ENCODE data around the gene FNBP1. TPM values are rescaled to one million over a fixed set of nuclear protein-coding genes. Genes with fewer than 3 reads are reported as not detected.
A peak's percentile ranks its signal among the peaks of the same experiment; 100 is the strongest.

Gene FNBP1
- total and polyA plus RNA-seq, 10 of the 15 experiments (the other 5 are each of a cell fraction or from before 2014, with no cell fraction given), result 64.5 to 353 (median 179) TPM

DNA sequence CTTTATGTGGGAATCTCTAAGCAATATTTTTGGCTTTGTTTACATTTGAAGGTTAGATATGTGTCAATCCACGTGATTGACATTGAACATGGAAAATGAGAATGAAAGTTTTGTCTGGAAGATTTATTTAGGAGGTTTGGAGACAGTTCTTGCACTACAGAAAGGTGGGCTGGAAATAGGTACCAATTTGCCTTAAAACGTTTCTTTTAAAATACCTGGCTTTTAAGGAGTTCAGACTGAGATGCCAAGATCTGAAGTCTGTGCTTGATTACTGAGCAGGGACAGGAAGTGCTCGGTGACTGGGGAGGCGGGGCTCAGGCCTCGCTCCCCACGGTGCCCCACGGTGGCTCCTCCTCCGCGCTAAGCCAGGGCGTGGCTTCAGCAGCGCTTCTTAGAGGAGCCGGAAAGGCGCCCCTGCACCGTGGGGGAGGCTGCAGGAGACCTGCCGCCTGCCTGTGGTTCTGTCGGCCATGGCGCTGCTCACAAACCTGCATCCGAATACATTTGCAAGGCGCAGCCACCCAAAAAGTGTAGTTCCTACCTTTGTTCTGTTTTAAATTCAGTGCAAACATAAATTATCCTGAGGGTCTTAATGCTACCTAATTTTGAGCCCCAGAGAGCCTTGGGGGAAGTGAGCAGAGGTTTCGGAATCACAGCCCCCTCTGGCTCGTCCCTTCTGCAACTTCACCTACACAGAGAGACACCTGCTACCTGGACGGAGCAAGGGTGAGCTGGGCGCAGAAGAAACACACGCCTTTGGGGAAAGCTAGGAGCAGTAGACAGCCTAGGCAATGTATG, 158.6 kb downstream of the FNBP1 start (continued):
- peak; percentile 29 for TF ChIP-seq SP1 (IDR thresholded peaks at IDR 0.05; ENCODE audit: low read depth, low read length)
- TF ChIP-seq CREM (IDR thresholded peaks at IDR 0.05; ENCODE audit: low read depth), result 0 out of 2 replicates have a peak, but pooled peaks have one; percentile 38
- 0 out of 2 replicates have a peak, but pooled peaks have one; percentile 35 for TF ChIP-seq SMAD5 (IDR thresholded peaks at IDR 0.05; ENCODE audit: low read depth)
- TF ChIP-seq, protein P1, sequence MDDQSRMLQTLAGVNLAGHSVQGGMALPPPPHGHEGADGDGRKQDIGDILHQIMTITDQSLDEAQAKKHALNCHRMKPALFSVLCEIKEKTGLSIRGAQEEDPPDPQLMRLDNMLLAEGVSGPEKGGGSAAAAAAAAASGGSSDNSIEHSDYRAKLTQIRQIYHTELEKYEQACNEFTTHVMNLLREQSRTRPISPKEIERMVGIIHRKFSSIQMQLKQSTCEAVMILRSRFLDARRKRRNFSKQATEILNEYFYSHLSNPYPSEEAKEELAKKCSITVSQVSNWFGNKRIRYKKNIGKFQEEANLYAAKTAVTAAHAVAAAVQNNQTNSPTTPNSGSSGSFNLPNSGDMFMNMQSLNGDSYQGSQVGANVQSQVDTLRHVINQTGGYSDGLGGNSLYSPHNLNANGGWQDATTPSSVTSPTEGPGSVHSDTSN (IDR thresholded peaks at IDR 0.05; ENCODE audit: insufficient replicate concordance, low read depth, low read length), result peak; percentile 52
- peak; percentile 40; the same call in 1 of the 2 replicates for TF ChIP-seq ZNF207 (IDR thresholded peaks at IDR 0.05; ENCODE audit: borderline replicate concordance)
- TF ChIP-seq BHLHE40 (IDR thresholded peaks at IDR 0.05; ENCODE audit: borderline replicate concordance in 1 of 2, low read depth in 2 of 2, low read length in 1 of 2), result peak; percentile 30 to 70; a peak in 2 of 4 replicates
- TF ChIP-seq CREB1 (IDR thresholded peaks at IDR 0.05; ENCODE audit: low read depth), result no peak
- TF ChIP-seq IKZF1 (conservative IDR thresholded peaks at IDR 0.05), result peak; percentile 13; the same call in 1 of the 2 replicates
- TF ChIP-seq, protein P2, sequence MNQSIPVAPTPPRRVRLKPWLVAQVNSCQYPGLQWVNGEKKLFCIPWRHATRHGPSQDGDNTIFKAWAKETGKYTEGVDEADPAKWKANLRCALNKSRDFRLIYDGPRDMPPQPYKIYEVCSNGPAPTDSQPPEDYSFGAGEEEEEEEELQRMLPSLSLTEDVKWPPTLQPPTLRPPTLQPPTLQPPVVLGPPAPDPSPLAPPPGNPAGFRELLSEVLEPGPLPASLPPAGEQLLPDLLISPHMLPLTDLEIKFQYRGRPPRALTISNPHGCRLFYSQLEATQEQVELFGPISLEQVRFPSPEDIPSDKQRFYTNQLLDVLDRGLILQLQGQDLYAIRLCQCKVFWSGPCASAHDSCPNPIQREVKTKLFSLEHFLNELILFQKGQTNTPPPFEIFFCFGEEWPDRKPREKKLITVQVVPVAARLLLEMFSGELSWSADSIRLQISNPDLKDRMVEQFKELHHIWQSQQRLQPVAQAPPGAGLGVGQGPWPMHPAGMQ (IDR thresholded peaks at IDR 0.05; ENCODE audit: borderline replicate concordance), result no peak
- TF ChIP-seq POLR2A (IDR thresholded peaks at IDR 0.05; ENCODE audit: low read depth, low read length), result peak; percentile 67; the same call in 1 of the 2 replicates
- TF ChIP-seq, protein P3, sequence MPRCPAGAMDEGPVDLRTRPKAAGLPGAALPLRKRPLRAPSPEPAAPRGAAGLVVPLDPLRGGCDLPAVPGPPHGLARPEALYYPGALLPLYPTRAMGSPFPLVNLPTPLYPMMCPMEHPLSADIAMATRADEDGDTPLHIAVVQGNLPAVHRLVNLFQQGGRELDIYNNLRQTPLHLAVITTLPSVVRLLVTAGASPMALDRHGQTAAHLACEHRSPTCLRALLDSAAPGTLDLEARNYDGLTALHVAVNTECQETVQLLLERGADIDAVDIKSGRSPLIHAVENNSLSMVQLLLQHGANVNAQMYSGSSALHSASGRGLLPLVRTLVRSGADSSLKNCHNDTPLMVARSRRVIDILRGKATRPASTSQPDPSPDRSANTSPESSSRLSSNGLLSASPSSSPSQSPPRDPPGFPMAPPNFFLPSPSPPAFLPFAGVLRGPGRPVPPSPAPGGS (IDR thresholded peaks at IDR 0.05; ENCODE audit: borderline replicate concordance, insufficient read depth, low read depth, low read length, poor library complexity, severe bottlenecking), result peak; percentile 58
- TF ChIP-seq FOS (IDR thresholded peaks at IDR 0.05; ENCODE audit: borderline replicate concordance, extremely low read depth, insufficient read length), result no peak
- TF ChIP-seq, protein P4, sequence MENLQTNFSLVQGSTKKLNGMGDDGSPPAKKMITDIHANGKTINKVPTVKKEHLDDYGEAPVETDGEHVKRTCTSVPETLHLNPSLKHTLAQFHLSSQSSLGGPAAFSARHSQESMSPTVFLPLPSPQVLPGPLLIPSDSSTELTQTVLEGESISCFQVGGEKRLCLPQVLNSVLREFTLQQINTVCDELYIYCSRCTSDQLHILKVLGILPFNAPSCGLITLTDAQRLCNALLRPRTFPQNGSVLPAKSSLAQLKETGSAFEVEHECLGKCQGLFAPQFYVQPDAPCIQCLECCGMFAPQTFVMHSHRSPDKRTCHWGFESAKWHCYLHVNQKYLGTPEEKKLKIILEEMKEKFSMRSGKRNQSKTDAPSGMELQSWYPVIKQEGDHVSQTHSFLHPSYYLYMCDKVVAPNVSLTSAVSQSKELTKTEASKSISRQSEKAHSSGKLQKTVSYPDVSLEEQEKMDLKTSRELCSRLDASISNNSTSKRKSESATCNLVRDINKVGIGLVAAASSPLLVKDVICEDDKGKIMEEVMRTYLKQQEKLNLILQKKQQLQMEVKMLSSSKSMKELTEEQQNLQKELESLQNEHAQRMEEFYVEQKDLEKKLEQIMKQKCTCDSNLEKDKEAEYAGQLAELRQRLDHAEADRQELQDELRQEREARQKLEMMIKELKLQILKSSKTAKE (IDR thresholded peaks at IDR 0.05; ENCODE audit: low read depth, poor library complexity, severe bottlenecking), result peak; percentile 65
- TF ChIP-seq TCF12 (IDR thresholded peaks at IDR 0.05; ENCODE audit: low read depth, low read length), result peak; percentile 46; the same call in 1 of the 2 replicates
- TF ChIP-seq, protein P5, sequence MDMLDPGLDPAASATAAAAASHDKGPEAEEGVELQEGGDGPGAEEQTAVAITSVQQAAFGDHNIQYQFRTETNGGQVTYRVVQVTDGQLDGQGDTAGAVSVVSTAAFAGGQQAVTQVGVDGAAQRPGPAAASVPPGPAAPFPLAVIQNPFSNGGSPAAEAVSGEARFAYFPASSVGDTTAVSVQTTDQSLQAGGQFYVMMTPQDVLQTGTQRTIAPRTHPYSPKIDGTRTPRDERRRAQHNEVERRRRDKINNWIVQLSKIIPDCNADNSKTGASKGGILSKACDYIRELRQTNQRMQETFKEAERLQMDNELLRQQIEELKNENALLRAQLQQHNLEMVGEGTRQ (IDR thresholded peaks at IDR 0.05; ENCODE audit: borderline replicate concordance, low read depth, low read length), result no peak
- no peak for TF ChIP-seq SIX5 (IDR thresholded peaks at IDR 0.05; ENCODE audit: low read depth, low read length, severe bottlenecking)
- peak; percentile 53 for TF ChIP-seq GATAD2B (conservative IDR thresholded peaks at IDR 0.05; ENCODE audit: low read depth)
- 0 out of 2 replicates have a peak, but pooled peaks have one; percentile 70 for TF ChIP-seq CHD1 (IDR thresholded peaks at IDR 0.05; ENCODE audit: low read depth, low read length)
- 0 out of 2 replicates have a peak, but pooled peaks have one; percentile 19 for TF ChIP-seq HDGF (IDR thresholded peaks at IDR 0.05)
- peak; percentile 95 for TF ChIP-seq POLR2AphosphoS2 (IDR thresholded peaks at IDR 0.05; ENCODE audit: low read depth, low read length)
- no peak for TF ChIP-seq SUPT20H (IDR thresholded peaks at IDR 0.05; ENCODE audit: borderline replicate concordance, control insufficient read depth, low read depth, low read length)
- TF ChIP-seq ZBED1 (IDR thresholded peaks at IDR 0.05; ENCODE audit: borderline replicate concordance), result 0 out of 2 replicates have a peak, but pooled peaks have one; percentile 6
- TF ChIP-seq CHD2 (IDR thresholded peaks at IDR 0.05; ENCODE audit: borderline replicate concordance, low read depth, low read length), result peak; percentile 67; the same call in 1 of the 2 replicates
